ENCODE results near the gene PARP6. TPM values are rescaled to one million over a fixed set of nuclear protein-coding genes. Genes with fewer than 3 reads are reported as not detected.

PARP6 gene
- total RNA-seq, 4 donors from 2014 or later, result 59.2 to 76.8 (median 65.1) TPM

GRCh38 chr15:72304596-72304995, 32.2 kb upstream of the PARP6 start:
- H3K9me3 ChIP-seq, result no peaks in the 10 kb centered on the region
- H3K4me3 ChIP-seq, result no peak overlapping the region
- H3K27ac ChIP-seq, result peak overlapping the region in 1 of 4 donors; percentile 34
- H3K27me3 ChIP-seq, result no peaks in the 10 kb centered on the region
- DNase-seq (ENCODE audit: low spot score in 2 of 2), result no peak
- H3K36me3 ChIP-seq, result peaks cover 0 to 8% (median 0%) of the 10 kb centered on the region in 3 donors
- 88 to 90% methylated on average over 7 of the region's 7 CpGs for WGBS, 2 donors
- no peak for TF ChIP-seq EP300 (IDR thresholded peaks at IDR 0.05)
- no peaks in the 10 kb centered on the region for H3K4me1 ChIP-seq

GRCh38 chr15:72302955-72303354, 30.6 kb upstream of the PARP6 start:
- Histone ChIP-seq H3K36me3 (peaks cover 0 to 10% (median 0%) of the 10 kb centered on the region in 3 donors), H3K27ac (no peak overlapping the region), H3K27me3 (no peaks in the 10 kb centered on the region), H3K4me3 (no peak overlapping the region), H3K9me3 (no peaks in the 10 kb centered on the region), H3K4me1 (no peaks in the 10 kb centered on the region)
- DNase-seq (ENCODE audit: low spot score in 2 of 2), result no peak
- WGBS, 2 donors, result 50 to 55% methylated on average over 1 of the region's 1 CpG
- TF ChIP-seq CTCF (IDR thresholded peaks at IDR 0.05) (no peak), POLR2A (IDR thresholded peaks at IDR 0.05) (no peak), EP300 (IDR thresholded peaks at IDR 0.05) (no peak)

- H3K4me3 ChIP-seq, result no peak overlapping the region
- H3K27me3 ChIP-seq, result no peaks in the 10 kb centered on the region
- TF ChIP-seq CTCF (IDR thresholded peaks at IDR 0.05) (no peak), EP300 (IDR thresholded peaks at IDR 0.05) (no peak), POLR2A (IDR thresholded peaks at IDR 0.05) (no peak)
- H3K4me1 ChIP-seq, result no peaks in the 10 kb centered on the region
- H3K27ac ChIP-seq, result no peak overlapping the region
- peaks cover 0 to 49% (median 0%) of the 10 kb centered on the region in 3 donors for H3K36me3 ChIP-seq
- no peaks in the 10 kb centered on the region for H3K9me3 ChIP-seq
- WGBS, 2 donors, result 79 to 81% methylated on average over 21 to 33 of the region's 52 CpGs
- no peak for DNase-seq (ENCODE audit: low spot score in 2 of 2)
Measured at GRCh38 chr15:72289597-72290325, 17.4 kb upstream of the PARP6 start.

- no peaks in the 10 kb centered on the region for H3K4me1 ChIP-seq
- DNase-seq (ENCODE audit: low spot score in 2 of 2), result no peak
- no peaks in the 10 kb centered on the region for H3K27me3 ChIP-seq
- peaks cover 0 to 52% (median 0%) of the 10 kb centered on the region in 3 donors for H3K36me3 ChIP-seq
- WGBS, 2 donors, result 88 to 89% methylated on average over 24 to 37 of the region's 49 CpGs
- no peaks in the 10 kb centered on the region for H3K9me3 ChIP-seq
- TF ChIP-seq EP300 (IDR thresholded peaks at IDR 0.05) (no peak), POLR2A (IDR thresholded peaks at IDR 0.05) (no peak), CTCF (IDR thresholded peaks at IDR 0.05) (no peak)
- no peak overlapping the region for H3K27ac ChIP-seq
- H3K4me3 ChIP-seq, result no peak overlapping the region
Measured at GRCh38 chr15:72288796-72289596, 16.6 kb upstream of the PARP6 start.

- H3K27me3 ChIP-seq, result no peaks in the 10 kb centered on the region
- DNase-seq (ENCODE audit: low spot score in 2 of 2), result no peak
- no peak overlapping the region for H3K4me3 ChIP-seq
- no peak overlapping the region for H3K27ac ChIP-seq
- H3K36me3 ChIP-seq, result peaks cover 0 to 48% (median 0%) of the 10 kb centered on the region in 3 donors
- WGBS, 2 donors, result 49 to 52% methylated on average over 10 of the region's 10 CpGs
- H3K4me1 ChIP-seq, result no peaks in the 10 kb centered on the region
- H3K9me3 ChIP-seq, result no peaks in the 10 kb centered on the region
- no peak for TF ChIP-seq EP300 (IDR thresholded peaks at IDR 0.05)
- peak in 4 of 5 experiments; percentile 20 to 42 (median 37) for TF ChIP-seq CTCF (IDR thresholded peaks at IDR 0.05)
- no peak for TF ChIP-seq POLR2A (IDR thresholded peaks at IDR 0.05)
Measured at GRCh38 chr15:72285927-72286516, 13.7 kb upstream of the PARP6 start.
